ENCODE data around the gene WNT11.

The WNT11 gene

DNA sequence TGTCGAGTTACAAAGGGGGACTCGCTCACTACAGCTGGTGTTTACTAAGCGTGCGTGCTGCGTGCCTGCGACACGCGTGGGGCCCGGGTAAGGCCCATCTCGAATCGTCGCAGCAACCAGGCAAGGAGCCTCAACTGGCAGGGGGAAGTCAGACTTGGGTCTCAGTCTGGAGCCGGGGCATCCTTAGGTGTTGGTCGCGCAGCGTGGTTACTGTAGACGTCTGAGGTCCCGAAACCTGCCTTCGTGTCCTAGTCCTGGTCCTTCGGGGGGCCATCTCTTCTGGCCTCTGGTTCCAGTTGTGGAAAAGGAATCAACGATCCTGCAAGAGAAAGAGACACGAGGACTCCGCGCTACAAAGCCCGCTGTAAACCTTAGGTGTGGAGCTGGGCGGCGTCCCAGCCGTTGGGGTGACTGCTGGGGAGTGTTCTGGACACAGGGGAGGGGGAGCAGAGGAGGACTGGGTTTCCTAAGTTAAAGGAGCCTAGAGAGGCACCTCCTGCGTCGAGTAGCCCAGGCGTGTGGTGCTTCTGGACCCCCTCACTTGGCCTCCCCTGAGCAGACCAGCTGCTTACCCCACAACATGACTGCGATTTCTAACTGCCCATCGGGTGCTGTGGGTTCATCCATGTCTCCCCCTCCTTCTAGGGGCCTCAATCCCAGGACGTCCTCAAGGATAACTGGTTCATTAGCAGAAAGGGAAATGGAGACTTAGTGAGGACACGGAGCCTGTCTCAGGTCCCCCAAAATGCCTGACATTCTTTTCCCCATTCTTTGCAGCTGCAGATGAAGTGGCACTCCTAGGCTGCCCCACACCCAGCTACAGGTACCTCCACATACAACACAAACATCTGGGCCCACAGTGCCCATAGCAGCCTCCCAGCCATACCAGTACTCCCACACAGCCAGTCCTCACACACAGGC, 4.9 kb upstream of the WNT11 start:
- Histone ChIP-seq H3K27me3 (ENCODE audit: control insufficient read depth, insufficient read depth, low read length) (peaks cover 11% of the 10 kb centered on the region), H3K27ac (ENCODE audit: low read depth, low read length) (no peak overlapping the region), H3K9ac (ENCODE audit: low read length) (no peak overlapping the region), H3K4me3 (ENCODE audit: low read length) (peak overlapping the region; percentile 64), H3K4me1 (ENCODE audit: control insufficient read depth, insufficient read depth, low read length) (peaks cover 8% of the 10 kb centered on the region), H3K36me3 (ENCODE audit: control insufficient read depth, insufficient read depth, low read length) (no peaks in the 10 kb centered on the region)

- H3K36me3 ChIP-seq (ENCODE audit: control insufficient read depth, insufficient read depth, low read length), result no peaks in the 10 kb centered on the region
- H3K27ac ChIP-seq (ENCODE audit: low read depth, low read length), result no peak overlapping the region
- H3K4me3 ChIP-seq (ENCODE audit: low read length), result peak overlapping the region; percentile 64
- H3K4me1 ChIP-seq (ENCODE audit: control insufficient read depth, insufficient read depth, low read length), result peaks cover 8% of the 10 kb centered on the region
- H3K27me3 ChIP-seq (ENCODE audit: control insufficient read depth, insufficient read depth, low read length), result peaks cover 17% of the 10 kb centered on the region
- no peak overlapping the region for H3K9ac ChIP-seq (ENCODE audit: low read length)
Measured at GRCh38 chr11:76209973-76210930, 4.0 kb upstream of the WNT11 start.

DNA sequence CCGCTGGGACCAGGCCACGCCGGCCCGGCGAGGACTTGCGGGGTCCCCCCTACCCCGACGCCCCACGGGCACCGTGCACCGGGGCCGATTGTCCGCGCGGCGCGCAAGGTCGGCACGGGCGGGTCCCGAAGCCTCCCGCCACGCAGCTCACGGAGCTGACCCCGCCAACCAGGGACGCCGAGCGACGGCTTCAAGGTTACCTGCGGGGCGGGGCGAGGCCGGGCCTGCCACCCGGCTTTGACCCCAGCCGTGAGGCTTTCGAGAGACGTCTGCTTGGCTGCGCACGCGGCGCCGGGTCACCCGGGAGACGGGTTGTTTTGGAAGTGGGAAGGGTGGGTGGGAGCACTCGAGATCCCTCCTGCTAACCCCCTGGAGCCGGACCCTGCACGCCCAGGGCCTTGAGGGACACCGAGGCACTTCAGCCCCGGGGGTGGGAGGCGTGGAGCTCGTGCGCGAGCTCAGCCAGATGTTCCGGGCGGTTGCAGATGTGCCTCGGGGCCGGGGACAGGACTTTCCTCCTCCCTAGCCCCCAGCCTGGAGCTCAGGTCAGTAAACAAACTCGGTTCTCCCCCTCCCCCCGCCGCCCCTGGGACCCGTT, 3.2 kb upstream of the WNT11 start:
- no peaks in the 10 kb centered on the region for H3K36me3 ChIP-seq (ENCODE audit: control insufficient read depth, insufficient read depth, low read length)
- peaks cover 17% of the 10 kb centered on the region for H3K27me3 ChIP-seq (ENCODE audit: control insufficient read depth, insufficient read depth, low read length)
- H3K9ac ChIP-seq (ENCODE audit: low read length), result no peak overlapping the region
- H3K4me3 ChIP-seq (ENCODE audit: low read length), result peak overlapping the region; percentile 56
- no peak overlapping the region for H3K27ac ChIP-seq (ENCODE audit: low read depth, low read length)
- H3K4me1 ChIP-seq (ENCODE audit: control insufficient read depth, insufficient read depth, low read length), result peaks cover 8% of the 10 kb centered on the region

- H3K4me3 ChIP-seq (ENCODE audit: low read length), result peak overlapping the region; percentile 56
- no peaks in the 10 kb centered on the region for H3K36me3 ChIP-seq (ENCODE audit: control insufficient read depth, insufficient read depth, low read length)
- peak overlapping the region; percentile 32 for H3K9ac ChIP-seq (ENCODE audit: low read length)
- peaks cover 8% of the 10 kb centered on the region for H3K4me1 ChIP-seq (ENCODE audit: control insufficient read depth, insufficient read depth, low read length)
- H3K27ac ChIP-seq (ENCODE audit: low read depth, low read length), result no peak overlapping the region
- H3K27me3 ChIP-seq (ENCODE audit: control insufficient read depth, insufficient read depth, low read length), result peaks cover 17% of the 10 kb centered on the region
Measured at GRCh38 chr11:76208438-76209374, 2.4 kb upstream of the WNT11 start.

GRCh38 chr11:76207642-76208401, 1.5 kb upstream of the WNT11 start:
- H3K9ac ChIP-seq (ENCODE audit: low read length), result peak overlapping the region; percentile 17
- H3K27ac ChIP-seq (ENCODE audit: low read depth, low read length), result no peak overlapping the region
- peaks cover 8% of the 10 kb centered on the region for H3K4me1 ChIP-seq (ENCODE audit: control insufficient read depth, insufficient read depth, low read length)
- H3K27me3 ChIP-seq (ENCODE audit: control insufficient read depth, insufficient read depth, low read length), result peaks cover 17% of the 10 kb centered on the region
- H3K36me3 ChIP-seq (ENCODE audit: control insufficient read depth, insufficient read depth, low read length), result no peaks in the 10 kb centered on the region
- peak overlapping the region; percentile 74 for H3K4me3 ChIP-seq (ENCODE audit: low read length)

- no peak overlapping the region for H3K27ac ChIP-seq (ENCODE audit: low read depth, low read length)
- H3K36me3 ChIP-seq (ENCODE audit: control insufficient read depth, insufficient read depth, low read length), result no peaks in the 10 kb centered on the region
- H3K4me1 ChIP-seq (ENCODE audit: control insufficient read depth, insufficient read depth, low read length), result peaks cover 8% of the 10 kb centered on the region
- no peak overlapping the region for H3K9ac ChIP-seq (ENCODE audit: low read length)
- peak overlapping the region; percentile 42 for H3K4me3 ChIP-seq (ENCODE audit: low read length)
- H3K27me3 ChIP-seq (ENCODE audit: control insufficient read depth, insufficient read depth, low read length), result peaks cover 10% of the 10 kb centered on the region
Measured at GRCh38 chr11:76206077-76206326, 300 bp downstream of the WNT11 start.

DNA sequence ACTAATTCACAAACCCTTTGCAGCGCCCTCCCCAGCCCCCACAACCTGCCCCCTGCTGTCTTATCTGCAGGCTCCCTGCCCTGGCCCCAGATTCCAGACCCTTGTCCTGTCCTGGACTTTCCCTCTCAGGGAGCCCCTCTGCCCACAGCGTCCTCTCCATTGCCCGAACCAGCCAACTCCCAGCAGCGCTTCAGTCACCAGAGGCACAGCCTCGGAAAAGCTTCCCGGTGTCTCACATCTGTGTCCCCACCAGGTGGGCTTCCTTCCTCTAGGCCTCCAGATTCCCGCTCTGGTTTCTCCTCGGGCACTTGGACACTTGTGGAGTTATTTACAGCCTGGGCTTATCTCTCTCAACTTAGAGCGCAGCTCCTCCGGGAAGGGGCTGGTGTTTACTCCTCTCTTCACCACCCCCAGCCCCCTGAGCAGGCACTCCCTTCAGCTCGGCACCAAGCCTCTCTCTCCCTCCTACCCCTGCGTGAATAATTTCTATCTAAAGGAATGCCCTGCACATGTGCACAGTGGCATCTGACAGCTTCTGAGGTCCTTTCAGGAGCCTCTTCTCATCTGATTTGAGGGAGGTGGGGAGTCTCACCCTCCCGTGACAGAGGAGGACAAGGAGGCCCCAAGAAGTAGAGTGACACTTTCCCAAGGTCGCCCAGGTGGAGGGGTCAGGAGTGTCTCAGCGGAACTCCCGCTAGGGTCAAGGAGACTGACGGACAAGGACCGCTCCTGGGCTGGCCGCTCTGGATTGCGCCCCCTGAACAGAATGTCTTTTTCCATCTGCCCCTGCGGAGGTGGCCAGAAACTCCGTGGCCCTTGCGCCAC, 838 bp downstream of the WNT11 start:
- Histone ChIP-seq H3K27me3 (ENCODE audit: control insufficient read depth, insufficient read depth, low read length) (peaks cover 6% of the 10 kb centered on the region), H3K9ac (ENCODE audit: low read length) (no peak overlapping the region), H3K4me1 (ENCODE audit: control insufficient read depth, insufficient read depth, low read length) (peaks cover 8% of the 10 kb centered on the region), H3K4me3 (ENCODE audit: low read length) (peak overlapping the region; percentile 42), H3K27ac (ENCODE audit: low read depth, low read length) (no peak overlapping the region), H3K36me3 (ENCODE audit: control insufficient read depth, insufficient read depth, low read length) (no peaks in the 10 kb centered on the region)

DNA sequence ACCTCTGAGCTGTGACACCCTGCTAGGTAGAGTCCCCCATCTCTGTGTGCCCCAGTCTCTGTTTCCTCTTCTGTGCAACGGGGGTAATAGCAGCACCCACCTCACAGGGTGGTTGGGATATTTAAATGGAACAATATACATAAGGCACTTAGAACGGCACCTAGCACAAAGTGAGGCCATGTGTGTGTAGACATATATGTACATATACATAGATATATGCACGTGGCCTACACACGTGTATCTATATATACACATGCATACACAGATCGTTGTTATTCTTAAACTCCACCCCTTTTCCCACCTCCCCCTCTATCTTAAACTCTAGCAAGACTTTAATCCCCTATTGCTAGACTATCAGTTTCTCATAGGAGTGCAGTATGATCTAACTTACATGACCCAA, 2.4 kb downstream of the WNT11 start:
- Histone ChIP-seq H3K36me3 (ENCODE audit: control insufficient read depth, insufficient read depth, low read length) (no peaks in the 10 kb centered on the region), H3K27ac (ENCODE audit: low read depth, low read length) (no peak overlapping the region), H3K4me3 (ENCODE audit: low read length) (no peak overlapping the region), H3K4me1 (ENCODE audit: control insufficient read depth, insufficient read depth, low read length) (peaks cover 8% of the 10 kb centered on the region), H3K27me3 (ENCODE audit: control insufficient read depth, insufficient read depth, low read length) (peaks cover 6% of the 10 kb centered on the region), H3K9ac (ENCODE audit: low read length) (no peak overlapping the region)

DNA sequence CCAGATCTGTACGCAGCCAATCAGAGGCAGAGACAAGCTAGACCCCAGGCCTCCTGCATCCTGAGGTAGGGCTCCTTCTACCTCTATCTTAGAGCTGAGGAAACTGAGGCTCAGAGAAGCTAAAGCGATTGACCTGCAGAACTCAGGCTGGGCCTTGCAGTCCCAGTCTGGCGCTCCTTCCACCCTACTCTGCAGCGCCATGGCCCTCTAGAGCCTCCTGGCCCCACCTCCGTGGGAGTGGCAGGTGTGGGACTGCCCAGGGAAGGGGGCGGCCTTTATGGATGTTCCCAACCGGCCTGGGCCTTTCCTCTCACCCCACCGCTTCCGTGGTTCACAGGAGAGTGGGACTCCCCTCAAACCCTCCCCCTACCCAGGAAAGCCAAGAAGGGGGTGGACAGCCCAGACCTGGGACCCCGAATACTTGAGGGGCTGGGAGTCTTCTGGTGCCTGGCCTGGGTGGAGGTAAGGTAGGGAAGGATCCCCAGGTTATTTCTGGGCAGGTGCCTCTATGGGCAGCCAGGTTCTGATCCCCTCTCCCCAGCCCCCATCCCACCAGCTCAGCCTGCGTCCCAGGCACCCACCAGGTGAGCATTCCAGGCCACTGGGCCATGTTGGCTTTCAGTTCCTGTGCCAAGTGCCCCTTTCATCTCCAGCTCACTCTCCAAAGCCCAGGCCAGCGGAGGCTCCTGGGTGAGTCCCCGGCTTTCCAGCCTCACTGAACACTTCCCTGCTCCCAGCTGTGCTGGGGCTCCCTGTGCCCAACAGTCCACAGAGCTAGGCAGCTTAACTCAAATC, 3.0 kb downstream of the WNT11 start:
- no peaks in the 10 kb centered on the region for H3K36me3 ChIP-seq (ENCODE audit: control insufficient read depth, insufficient read depth, low read length)
- H3K27me3 ChIP-seq (ENCODE audit: control insufficient read depth, insufficient read depth, low read length), result peaks cover 6% of the 10 kb centered on the region
- no peak overlapping the region for H3K9ac ChIP-seq (ENCODE audit: low read length)
- no peak overlapping the region for H3K27ac ChIP-seq (ENCODE audit: low read depth, low read length)
- H3K4me3 ChIP-seq (ENCODE audit: low read length), result no peak overlapping the region
- H3K4me1 ChIP-seq (ENCODE audit: control insufficient read depth, insufficient read depth, low read length), result peaks cover 7% of the 10 kb centered on the region

Measured in rectal smooth muscle tissue (tissue), 1 donor.